Esophagus squamous epithelium (tissue), 5 donors: ENCODE measurements around the gene SLC38A11. TPM values are rescaled to one million over a fixed set of nuclear protein-coding genes. Genes with fewer than 3 reads are reported as not detected.

ENCODE experiments used
- DNase-seq: peaks from one replicate; lab custom pipeline; 2025; lab: John Stamatoyannopoulos, UW
- H3K27ac ChIP-seq, 4 donors: fragments of 200-600 bp; sonication (generic); one replicate each; pipeline ENCODE4 v1.5.1; 2016 to 2019; ENCODE audit warnings: mild to moderate bottlenecking in 1 of 4
- H3K27me3 ChIP-seq, 4 donors: fragments of 200-600 bp; sonication (generic); 1 replicate in 3 of 4; 2 replicates in 1 of 4; pipeline versions ENCODE4 v1.5.1 to v1.6.0; 2017 to 2021; ENCODE audit warnings: antibody characterized with exemption in 1 of 4
- H3K36me3 ChIP-seq, 3 donors: fragments of 200-600 bp; sonication (generic); one replicate each; pipeline ENCODE4 v1.5.1; 2016 to 2019
- H3K4me1 ChIP-seq, 3 donors: fragments of 200-600 bp; sonication (generic); one replicate each; pipeline ENCODE4 v1.5.1; 2017 to 2019
- H3K4me3 ChIP-seq, 4 donors: fragments of 200-600 bp; sonication (generic); 1 replicate in 3 of 4; 2 replicates in 1 of 4; pipeline ENCODE4 v1.5.1; 2016 to 2019; ENCODE audit warnings: mild to moderate bottlenecking in 2 of 4, moderate library complexity in 1 of 4
- H3K9me3 ChIP-seq, 3 donors: fragments of 200-600 bp; sonication (generic); one replicate each; pipeline ENCODE4 v1.5.1; 2016 to 2019
- CTCF ChIP-seq, 6 experiments: fragments of 450-650 bp in 4 of 6; fragments of 200-600 bp in 2 of 6; sonication (generic) in 2 of 6; IDR thresholded peaks; one replicate each; pipeline ENCODE4 v1.5.1; 2016 to 2019; ENCODE audit warnings: antibody characterized with exemption in 6 of 6, mild to moderate bottlenecking in 4 of 6, moderate library complexity in 4 of 6
- POLR2A ChIP-seq, 4 donors: fragments of 450-650 bp; IDR thresholded peaks; one replicate each; pipeline ENCODE4 v1.6.1; 2017; ENCODE audit warnings: antibody characterized with exemption in 4 of 4, mild to moderate bottlenecking in 4 of 4, moderate library complexity in 3 of 4
- WGBS, 2 donors: methylation state at CpG; one replicate each; pipeline ENCODE4 v1.1.5; 2018; 5-methylcytosine and 5-hydroxymethylcytosine counted together
- intact Hi-C: fragments of 100-400 bp; cut with DNase I; formaldehyde crosslinking; loops from one replicate; pipeline ENCODE4 v1.15.0; 2022
- total RNA-seq, 4 donors: library from RNA; depleted of rRNA; stranded (reverse); fragments of >200 nt; gene quantifications; one replicate each; pipeline ENCODE4 v1.1.0, GENCODE V29; 2016
- donor health status: DM: yes; HTN: yes; CAD: no.

SLC38A11 gene
- total RNA-seq, 4 donors from 2014 or later = 0.47 to 2.5 (median 0.66) TPM; not detected in 1

- no peak overlapping the region for H3K27ac ChIP-seq
These were observed 18.9 kb upstream of the SLC38A11 start for GRCh38 chr2:164974221-164974620.

GRCh38 chr2:164972216-164972615 is 16.9 kb upstream of the SLC38A11 start:
- intact Hi-C loops = no loop called here
- Histone ChIP-seq H3K27me3 (no peaks in the 10 kb centered on the region), H3K27ac (no peak overlapping the region), H3K9me3 (no peaks in the 10 kb centered on the region), H3K4me1 (peaks cover 0 to 18% (median 13%) of the 10 kb centered on the region in 3 donors), H3K36me3 (no peaks in the 10 kb centered on the region), H3K4me3 (no peak overlapping the region)
- 38 to 54% methylated on average over 4 of the region's 4 CpGs for WGBS, 2 donors
- TF ChIP-seq CTCF (IDR thresholded peaks at IDR 0.05) (no peak), POLR2A (IDR thresholded peaks at IDR 0.05) (no peak)
- DNase-seq = no peak

More at GRCh38 chr2:164974221-164974620, 18.9 kb upstream of the SLC38A11 start:
- Histone ChIP-seq H3K36me3 (no peaks in the 10 kb centered on the region), H3K4me1 (peaks cover 0 to 9% (median 9%) of the 10 kb centered on the region in 3 donors), H3K27me3 (no peaks in the 10 kb centered on the region), H3K4me3 (no peak overlapping the region), H3K9me3 (no peaks in the 10 kb centered on the region)
- no peak for DNase-seq
- intact Hi-C loops = no loop called here
- 30 to 60% methylated on average over 1 of the region's 1 CpG for WGBS, 2 donors
- no peak for TF ChIP-seq POLR2A (IDR thresholded peaks at IDR 0.05)
- no peak for TF ChIP-seq CTCF (IDR thresholded peaks at IDR 0.05)

GRCh38 chr2:164969909-164970690 is 14.8 kb upstream of the SLC38A11 start:
- TF ChIP-seq CTCF (IDR thresholded peaks at IDR 0.05) (no peak), POLR2A (IDR thresholded peaks at IDR 0.05) (no peak)
- intact Hi-C loops = no loop called here
- H3K36me3 ChIP-seq = no peaks in the 10 kb centered on the region

DNA sequence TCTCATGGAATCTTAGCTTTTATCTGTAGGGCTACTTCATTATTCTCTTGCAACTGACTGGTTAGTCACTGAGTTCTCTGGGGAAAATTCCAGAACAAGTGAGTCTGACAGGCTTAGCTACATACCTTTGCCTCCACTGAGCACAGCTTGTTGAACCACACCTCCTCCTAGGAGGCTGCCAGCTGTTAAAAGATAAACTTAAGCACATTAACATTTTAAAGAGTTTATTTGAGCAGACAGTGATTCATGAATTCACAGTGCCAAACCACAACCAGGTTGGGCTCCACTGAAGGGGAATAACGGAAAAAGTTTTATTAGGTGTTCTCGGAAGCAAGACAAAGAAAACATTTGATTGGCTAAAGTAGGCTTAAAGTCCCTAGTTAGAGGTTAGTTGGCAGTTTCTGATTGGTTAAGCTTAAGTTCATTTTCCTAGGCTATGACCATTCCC is 12.5 kb upstream of the SLC38A11 start:
- TF ChIP-seq CTCF (IDR thresholded peaks at IDR 0.05) (no peak), POLR2A (IDR thresholded peaks at IDR 0.05) (no peak)
- H3K27ac ChIP-seq = no peak overlapping the region
- WGBS, 2 donors = 19 to 41% methylated on average over 2 of the region's 2 CpGs
- H3K36me3 ChIP-seq = no peaks in the 10 kb centered on the region
- peaks cover 0 to 19% (median 13%) of the 10 kb centered on the region in 3 donors for H3K4me1 ChIP-seq
- no peak for DNase-seq
- no peaks in the 10 kb centered on the region for H3K9me3 ChIP-seq
- intact Hi-C loops = no loop called here
- H3K4me3 ChIP-seq = no peak overlapping the region
- H3K27me3 ChIP-seq = no peaks in the 10 kb centered on the region

More at GRCh38 chr2:164969909-164970690, 14.8 kb upstream of the SLC38A11 start:
- H3K27ac ChIP-seq = no peak overlapping the region
- no peaks in the 10 kb centered on the region for H3K27me3 ChIP-seq
- no peak for DNase-seq
- peaks cover 0 to 19% (median 13%) of the 10 kb centered on the region in 3 donors for H3K4me1 ChIP-seq
- H3K4me3 ChIP-seq = no peak overlapping the region
- no peaks in the 10 kb centered on the region for H3K9me3 ChIP-seq
- 63 to 81% methylated on average over 2 of the region's 2 CpGs for WGBS, 2 donors

GRCh38 chr2:164967361-164967760 is 12.0 kb upstream of the SLC38A11 start:
- WGBS, 2 donors = 64 to 93% methylated on average over 2 of the region's 2 CpGs
- no peak for TF ChIP-seq CTCF (IDR thresholded peaks at IDR 0.05)
- TF ChIP-seq POLR2A (IDR thresholded peaks at IDR 0.05) = no peak
- Histone ChIP-seq H3K9me3 (no peaks in the 10 kb centered on the region), H3K4me1 (peaks cover 0 to 14% (median 10%) of the 10 kb centered on the region in 3 donors), H3K27ac (no peak overlapping the region), H3K36me3 (no peaks in the 10 kb centered on the region), H3K4me3 (no peak overlapping the region), H3K27me3 (no peaks in the 10 kb centered on the region)
- intact Hi-C loops = no loop called here
- DNase-seq = no peak
